ENCODE measurements around the gene DPEP2.

- TF ChIP-seq CTCF (IDR thresholded peaks at IDR 0.05) (no peak), POLR2A (IDR thresholded peaks at IDR 0.05) (no peak)
Observed at GRCh38 chr16:67950335-67950843, 48.9 kb downstream of the DPEP2 start.

Data from thyroid gland (tissue), 4 donors.